CD4-positive, alpha-beta T cell (primary cell): Measurements from ENCODE around the gene PTPRM. TPM values are rescaled to one million over a fixed set of nuclear protein-coding genes. Genes with fewer than 3 reads are reported as not detected.

Experiments
- ATAC-seq: fragments of 200-7000 bp; cut with Tn5 transposase; one replicate; pipeline ENCODE4 v1.10.0; 2022; ENCODE audit warnings: mild to moderate bottlenecking; ENCODE audit not compliant: poor library complexity
- CTCF ChIA-PET: fragments of 350-600 bp; sonication (Branson Sonifier 250); formaldehyde crosslinking; loops from one replicate; lab custom pipeline; 2021; ENCODE audit warnings: antibody characterized with exemption, inconsistent platforms; lab: Charles Lee
- POLR2A ChIA-PET: fragments of 350-600 bp; sonication (Branson Sonifier 250); formaldehyde crosslinking; loops from one replicate; lab custom pipeline; 2021; ENCODE audit warnings: antibody characterized with exemption, inconsistent platforms; lab: Charles Lee
- DNase-seq, 14 experiments: peaks; one replicate each; pipeline ENCODE4 v3.0.0-alpha.2; 2013 to 2020; ENCODE audit warnings: mixed read lengths in 2 of 14
- H3K27ac ChIP-seq, 2 donors: one replicate each; pipeline versions ENCODE4 v1.5.1 to v1.7.0; 2013; ENCODE audit warnings: low read length in 2 of 2, low read depth in 1 of 2, mild to moderate bottlenecking in 1 of 2
- H3K27me3 ChIP-seq, 2 experiments: 1 replicate in 1 of 2; 2 replicates in 1 of 2; pipeline versions ENCODE4 v1.6.1 to v1.7.0; 2013; ENCODE audit warnings: low read length in 2 of 2, control low read depth in 1 of 2, mild to moderate bottlenecking in 1 of 2, moderate library complexity in 1 of 2; ENCODE audit not compliant: insufficient read depth in 2 of 2, control insufficient read depth in 1 of 2
- H3K36me3 ChIP-seq: one replicate; pipeline ENCODE4 v1.6.1; 2013; ENCODE audit warnings: low read length, control low read depth; ENCODE audit not compliant: insufficient read depth
- H3K4me1 ChIP-seq: one replicate; pipeline ENCODE4 v1.6.1; 2013; ENCODE audit warnings: low read length, control low read depth; ENCODE audit not compliant: insufficient read depth
- H3K4me3 ChIP-seq: one replicate; pipeline ENCODE4 v1.5.1; 2013; ENCODE audit warnings: mild to moderate bottlenecking, low read length, moderate library complexity
- H3K9me3 ChIP-seq, 2 experiments: 1 replicate in 1 of 2; 2 replicates in 1 of 2; pipeline versions ENCODE4 v1.6.1 to v1.7.0; 2013; ENCODE audit warnings: low read length in 2 of 2, mild to moderate bottlenecking in 2 of 2, control low read depth in 1 of 2, moderate library complexity in 1 of 2; ENCODE audit not compliant: control insufficient read depth in 1 of 2, insufficient read depth in 1 of 2
- H3K27ac Mint-ChIP-seq: one replicate; pipeline ENCODE4 v1.8.0; 2020; ENCODE audit warnings: mixed read lengths
- H3K27me3 Mint-ChIP-seq: one replicate; pipeline ENCODE4 v1.8.0; 2021; ENCODE audit warnings: mixed read lengths
- H3K36me3 Mint-ChIP-seq: one replicate; pipeline ENCODE4 v1.8.0; 2021; ENCODE audit warnings: low read depth, mixed read lengths
- H3K4me1 Mint-ChIP-seq: one replicate; pipeline ENCODE4 v1.8.0; 2021; ENCODE audit warnings: low read depth, mixed read lengths
- H3K4me3 Mint-ChIP-seq: one replicate; pipeline ENCODE4 v1.8.0; 2020; ENCODE audit warnings: mild to moderate bottlenecking, mixed read lengths
- H3K9me3 Mint-ChIP-seq: one replicate; pipeline ENCODE4 v1.8.0; 2020; ENCODE audit warnings: mixed read lengths
- intact Hi-C, 2 experiments: fragments of 100-400 bp; cut with DNase I in 1 of 2; cut with micrococcal nuclease in 1 of 2; formaldehyde crosslinking; loops; one replicate each; pipeline versions ENCODE4 v1.15.1 to v1.9.0; 2023 to 2025; cut with DNase I, micrococcal nuclease
- total RNA-seq, 174 experiments: library from RNA in 2 of 174; stranded (reverse) in 2 of 174; gene quantifications; one replicate each; pipeline ENCODE4 v1.2.3 and lab custom pipeline; 2021 to 2026
- TF ChIP-seq, protein P1 (sequence below): fragments of 200-600 bp; IDR thresholded peaks from one replicate; pipeline ENCODE4 v1.8.0; 2022; ENCODE audit warnings: antibody characterized with exemption, mild to moderate bottlenecking

Gene PTPRM
- total RNA-seq, 2 experiments from 2014 or later: 21.7 to 21.9 TPM

DNA sequence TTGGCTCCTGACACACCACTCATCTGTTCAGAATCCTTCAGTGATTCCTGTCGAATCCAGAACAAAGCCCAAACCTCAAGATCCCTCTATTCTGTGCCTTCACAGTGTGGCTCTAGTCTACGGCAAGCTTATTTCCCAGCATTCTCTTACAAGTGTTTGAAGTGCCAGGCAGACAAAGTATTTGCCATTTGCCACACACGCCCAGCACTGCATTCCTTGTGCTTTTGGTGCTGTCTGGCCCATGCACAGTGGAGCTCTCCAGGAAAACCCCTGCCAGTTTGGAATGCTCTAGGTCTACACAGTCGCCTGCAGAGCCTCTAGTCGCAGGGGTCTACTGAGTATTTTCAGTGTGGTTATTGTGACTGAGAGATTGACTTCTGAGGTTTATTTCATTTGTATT is 783.5 kb downstream of the PTPRM start:
- Histone ChIP-seq H3K9me3 (peaks cover 0 to 4% of the 10 kb centered on the region in 2 experiments), H3K4me1 (no peaks in the 10 kb centered on the region), H3K27me3 (no peaks in the 10 kb centered on the region), H3K36me3 (no peaks in the 10 kb centered on the region), H3K27ac (no peak overlapping the region), H3K4me3 (no peak overlapping the region)
- Mint-ChIP-seq H3K36me3 (no peaks in the 10 kb centered on the region), H3K27ac (no peak overlapping the region), H3K9me3 (no peaks in the 10 kb centered on the region), H3K27me3 (no peaks in the 10 kb centered on the region), H3K4me1 (no peaks in the 10 kb centered on the region), H3K4me3 (no peak overlapping the region)
- POLR2A ChIA-PET: no interaction called here
- ATAC-seq (no peak), DNase-seq (no peak)
- CTCF ChIA-PET: no interaction called here
- intact Hi-C loops: no loop called here
- TF ChIP-seq, protein P1, sequence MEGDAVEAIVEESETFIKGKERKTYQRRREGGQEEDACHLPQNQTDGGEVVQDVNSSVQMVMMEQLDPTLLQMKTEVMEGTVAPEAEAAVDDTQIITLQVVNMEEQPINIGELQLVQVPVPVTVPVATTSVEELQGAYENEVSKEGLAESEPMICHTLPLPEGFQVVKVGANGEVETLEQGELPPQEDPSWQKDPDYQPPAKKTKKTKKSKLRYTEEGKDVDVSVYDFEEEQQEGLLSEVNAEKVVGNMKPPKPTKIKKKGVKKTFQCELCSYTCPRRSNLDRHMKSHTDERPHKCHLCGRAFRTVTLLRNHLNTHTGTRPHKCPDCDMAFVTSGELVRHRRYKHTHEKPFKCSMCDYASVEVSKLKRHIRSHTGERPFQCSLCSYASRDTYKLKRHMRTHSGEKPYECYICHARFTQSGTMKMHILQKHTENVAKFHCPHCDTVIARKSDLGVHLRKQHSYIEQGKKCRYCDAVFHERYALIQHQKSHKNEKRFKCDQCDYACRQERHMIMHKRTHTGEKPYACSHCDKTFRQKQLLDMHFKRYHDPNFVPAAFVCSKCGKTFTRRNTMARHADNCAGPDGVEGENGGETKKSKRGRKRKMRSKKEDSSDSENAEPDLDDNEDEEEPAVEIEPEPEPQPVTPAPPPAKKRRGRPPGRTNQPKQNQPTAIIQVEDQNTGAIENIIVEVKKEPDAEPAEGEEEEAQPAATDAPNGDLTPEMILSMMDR: no peak

DNA sequence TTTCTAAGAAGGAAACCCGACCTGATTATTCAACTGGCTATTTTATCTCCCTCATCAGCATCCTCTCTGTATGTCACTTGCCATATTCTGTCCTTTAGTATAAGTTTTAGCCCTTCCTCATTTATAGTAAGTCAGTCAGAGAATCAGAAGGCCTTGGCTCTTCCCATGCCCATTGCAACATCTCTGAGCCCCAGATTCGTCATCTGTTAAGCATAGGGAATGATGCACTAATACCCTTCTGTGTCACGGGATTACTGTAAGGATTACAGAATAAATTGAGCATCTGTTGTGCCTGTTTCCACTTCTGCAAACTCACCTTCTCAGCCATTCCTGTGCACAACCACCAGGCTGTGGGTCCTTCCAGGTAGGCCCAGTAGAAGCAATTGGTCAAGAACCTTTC is 784.0 kb downstream of the PTPRM start:
- no peaks in the 10 kb centered on the region for H3K27me3 Mint-ChIP-seq
- CTCF ChIA-PET: no interaction called here
- Histone ChIP-seq H3K4me1 (no peaks in the 10 kb centered on the region), H3K9me3 (peaks cover 0 to 1% of the 10 kb centered on the region in 2 experiments), H3K27ac (no peak overlapping the region), H3K4me3 (no peak overlapping the region), H3K27me3 (no peaks in the 10 kb centered on the region), H3K36me3 (no peaks in the 10 kb centered on the region)
- no peak overlapping the region for H3K27ac Mint-ChIP-seq
- H3K36me3 Mint-ChIP-seq: no peaks in the 10 kb centered on the region
- no peak for DNase-seq
- POLR2A ChIA-PET: no interaction called here
- intact Hi-C loops: no loop called here
- no peak for ATAC-seq
- no peaks in the 10 kb centered on the region for H3K4me1 Mint-ChIP-seq
- no peaks in the 10 kb centered on the region for H3K9me3 Mint-ChIP-seq
- H3K4me3 Mint-ChIP-seq: no peak overlapping the region
- TF ChIP-seq, protein P1: no peak

DNA sequence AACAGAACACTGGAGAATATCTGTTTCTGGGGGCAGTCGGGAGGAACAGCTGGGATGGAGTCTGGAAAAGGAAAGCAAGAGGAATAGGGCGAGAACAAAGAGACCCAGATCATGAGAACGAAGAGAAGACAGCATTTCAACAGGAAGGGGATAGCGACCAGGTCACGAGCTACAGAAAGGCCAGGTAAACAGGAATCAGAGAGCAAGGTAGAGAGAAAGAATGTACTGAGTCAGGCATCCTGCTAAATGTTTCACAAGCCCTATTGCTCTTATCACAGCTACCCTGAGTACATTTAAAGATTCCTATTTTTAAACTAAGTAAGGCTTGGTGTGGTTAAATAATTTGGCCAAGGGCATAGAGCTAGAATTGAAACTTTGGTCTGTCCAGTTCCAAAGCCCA is 787.2 kb downstream of the PTPRM start:
- H3K27me3 ChIP-seq: no peaks in the 10 kb centered on the region
- no peak overlapping the region for H3K27ac ChIP-seq
- H3K27ac Mint-ChIP-seq: no peak overlapping the region
- no peaks in the 10 kb centered on the region for H3K9me3 Mint-ChIP-seq
- H3K9me3 ChIP-seq: no peaks in the 10 kb centered on the region
- no peaks in the 10 kb centered on the region for H3K27me3 Mint-ChIP-seq
- DNase-seq: no peak
- ATAC-seq: no peak
- ChIA-PET POLR2A (no interaction called here), CTCF (no interaction called here)
- H3K4me1 Mint-ChIP-seq: no peaks in the 10 kb centered on the region
- no peak overlapping the region for H3K4me3 ChIP-seq
- intact Hi-C loops: no loop called here
- H3K36me3 Mint-ChIP-seq: no peaks in the 10 kb centered on the region
- TF ChIP-seq, protein P1: no peak
- no peak overlapping the region for H3K4me3 Mint-ChIP-seq
- no peaks in the 10 kb centered on the region for H3K4me1 ChIP-seq
- no peaks in the 10 kb centered on the region for H3K36me3 ChIP-seq
